ENCODE results near the gene HLA-DQB1. TPM values are rescaled to one million over a fixed set of nuclear protein-coding genes. Genes with fewer than 3 reads are reported as not detected.
A peak's percentile ranks its signal among the peaks of the same experiment; 100 is the strongest.

HLA-DQB1 gene
- total RNA-seq, 3 donors from 2014 or later (not counting 1 experiment from before 2014, with no cell fraction given), result 24.8 to 97.3 (median 25.5) TPM

GRCh38 chr6:32703347-32703746 lies 36.9 kb upstream of the HLA-DQB1 start:
- TF ChIP-seq, protein P1, sequence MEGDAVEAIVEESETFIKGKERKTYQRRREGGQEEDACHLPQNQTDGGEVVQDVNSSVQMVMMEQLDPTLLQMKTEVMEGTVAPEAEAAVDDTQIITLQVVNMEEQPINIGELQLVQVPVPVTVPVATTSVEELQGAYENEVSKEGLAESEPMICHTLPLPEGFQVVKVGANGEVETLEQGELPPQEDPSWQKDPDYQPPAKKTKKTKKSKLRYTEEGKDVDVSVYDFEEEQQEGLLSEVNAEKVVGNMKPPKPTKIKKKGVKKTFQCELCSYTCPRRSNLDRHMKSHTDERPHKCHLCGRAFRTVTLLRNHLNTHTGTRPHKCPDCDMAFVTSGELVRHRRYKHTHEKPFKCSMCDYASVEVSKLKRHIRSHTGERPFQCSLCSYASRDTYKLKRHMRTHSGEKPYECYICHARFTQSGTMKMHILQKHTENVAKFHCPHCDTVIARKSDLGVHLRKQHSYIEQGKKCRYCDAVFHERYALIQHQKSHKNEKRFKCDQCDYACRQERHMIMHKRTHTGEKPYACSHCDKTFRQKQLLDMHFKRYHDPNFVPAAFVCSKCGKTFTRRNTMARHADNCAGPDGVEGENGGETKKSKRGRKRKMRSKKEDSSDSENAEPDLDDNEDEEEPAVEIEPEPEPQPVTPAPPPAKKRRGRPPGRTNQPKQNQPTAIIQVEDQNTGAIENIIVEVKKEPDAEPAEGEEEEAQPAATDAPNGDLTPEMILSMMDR (IDR thresholded peaks at IDR 0.05), result no peak
- Mint-ChIP-seq H3K36me3 (no peaks in the 10 kb centered on the region), H3K27me3 (ENCODE audit: low read depth in 2 of 2) (peaks cover 34 to 53% of the 10 kb centered on the region in 2 donors), H3K4me1 (peaks cover 0 to 7% of the 10 kb centered on the region in 2 donors), H3K27ac (no peak overlapping the region), H3K9me3 (peaks cover 0 to 2% of the 10 kb centered on the region in 2 donors), H3K4me3 (no peak overlapping the region)
- peaks cover 2% of the 10 kb centered on the region for H3K4me1 ChIP-seq (ENCODE audit: control insufficient read depth, insufficient read depth, low read length)
- no peaks in the 10 kb centered on the region for H3K36me3 ChIP-seq (ENCODE audit: control insufficient read depth, insufficient read depth, low read length)
- no peak overlapping the region for H3K4me3 ChIP-seq (ENCODE audit: low read length)
- intact Hi-C loops (cut with micrococcal nuclease), result no loop called here
- ATAC-seq (no peak), DNase-seq (no peak)
- no peaks in the 10 kb centered on the region for H3K9me3 ChIP-seq (ENCODE audit: control insufficient read depth, insufficient read depth, low read length)
- 75% methylated on average over 4 of the region's 4 CpGs for WGBS (ENCODE audit: insufficient coverage)
- H3K27me3 ChIP-seq (ENCODE audit: control insufficient read depth, insufficient read depth, low read length), result peaks cover 8% of the 10 kb centered on the region
- H3K27ac ChIP-seq (ENCODE audit: low read length), result no peak overlapping the region

DNA sequence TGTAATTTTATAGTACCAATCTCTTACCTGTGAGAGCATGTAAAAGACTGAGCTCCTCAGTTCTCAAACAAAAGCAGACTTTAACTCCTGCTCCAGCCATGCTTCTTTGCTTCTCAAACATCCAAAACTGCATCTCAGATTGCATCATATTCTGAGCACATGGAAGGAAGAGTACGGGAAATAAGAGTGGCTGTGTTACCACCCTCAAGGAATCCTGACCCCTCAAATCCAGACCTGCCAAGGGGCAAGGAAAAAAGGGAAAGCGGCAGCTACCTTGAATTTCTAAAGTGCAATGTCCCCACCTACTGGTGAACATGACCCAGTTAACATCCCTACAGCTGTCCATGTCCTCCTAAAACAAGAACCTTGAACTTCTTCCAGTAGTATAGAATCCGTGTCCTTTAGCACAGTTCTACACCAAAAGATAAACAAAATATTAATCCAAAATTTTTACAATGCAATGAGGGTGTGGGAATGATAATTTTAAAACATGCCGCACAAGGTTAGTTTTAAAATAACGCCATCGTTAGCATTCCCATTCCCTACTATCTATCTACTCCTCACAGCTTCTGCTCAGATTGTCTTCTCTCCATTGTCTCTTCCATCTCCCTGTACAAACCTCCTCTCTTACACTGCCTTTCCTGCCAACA lies 34.1 kb upstream of the HLA-DQB1 start:
- intact Hi-C loops (cut with micrococcal nuclease), result loop anchor here (1.0 kb wide), 1 partner anchor 287 kb away; no protein-coding TSS in a partner anchor
- DNase-seq (peak in 1 of 2 donors; percentile 76), ATAC-seq (peak; percentile 56 to 75 (median 58))
- Mint-ChIP-seq H3K4me3 (no peak overlapping the region), H3K27me3 (ENCODE audit: low read depth in 2 of 2) (peaks cover 42 to 60% of the 10 kb centered on the region in 2 donors), H3K4me1 (peaks cover 0 to 7% of the 10 kb centered on the region in 2 donors), H3K36me3 (no peaks in the 10 kb centered on the region), H3K9me3 (peaks cover 0 to 2% of the 10 kb centered on the region in 2 donors), H3K27ac (no peak overlapping the region)
- 17% methylated on average over 4 of the region's 6 CpGs for WGBS (ENCODE audit: insufficient coverage)
- Histone ChIP-seq H3K9me3 (ENCODE audit: control insufficient read depth, insufficient read depth, low read length) (no peaks in the 10 kb centered on the region), H3K4me1 (ENCODE audit: control insufficient read depth, insufficient read depth, low read length) (peaks cover 2% of the 10 kb centered on the region), H3K27me3 (ENCODE audit: control insufficient read depth, insufficient read depth, low read length) (peaks cover 8% of the 10 kb centered on the region), H3K4me3 (ENCODE audit: low read length) (no peak overlapping the region), H3K36me3 (ENCODE audit: control insufficient read depth, insufficient read depth, low read length) (no peaks in the 10 kb centered on the region), H3K27ac (ENCODE audit: low read length) (no peak overlapping the region)
- TF ChIP-seq, protein P1 (IDR thresholded peaks at IDR 0.05), result peak; percentile 71

- no peaks in the 10 kb centered on the region for H3K9me3 Mint-ChIP-seq
- H3K9me3 ChIP-seq (ENCODE audit: control insufficient read depth, insufficient read depth, low read length), result no peaks in the 10 kb centered on the region
- peaks cover 2% of the 10 kb centered on the region for H3K4me1 ChIP-seq (ENCODE audit: control insufficient read depth, insufficient read depth, low read length)
- H3K27ac Mint-ChIP-seq, result no peak overlapping the region
- 92% methylated on average over 1 of the region's 1 CpG for WGBS (ENCODE audit: insufficient coverage)
- no peak overlapping the region for H3K27ac ChIP-seq (ENCODE audit: low read length)
- intact Hi-C loops (cut with micrococcal nuclease), result no loop called here
- TF ChIP-seq, protein P1 (IDR thresholded peaks at IDR 0.05), result no peak
- peak in 1 of 2 donors; percentile 1 for DNase-seq
- H3K36me3 Mint-ChIP-seq, result no peaks in the 10 kb centered on the region
- H3K4me3 Mint-ChIP-seq, result no peak overlapping the region
- H3K36me3 ChIP-seq (ENCODE audit: control insufficient read depth, insufficient read depth, low read length), result no peaks in the 10 kb centered on the region
- H3K4me3 ChIP-seq (ENCODE audit: low read length), result no peak overlapping the region
- H3K27me3 Mint-ChIP-seq (ENCODE audit: low read depth in 2 of 2), result peaks cover 48 to 67% of the 10 kb centered on the region in 2 donors
- peaks cover 7% of the 10 kb centered on the region for H3K27me3 ChIP-seq (ENCODE audit: control insufficient read depth, insufficient read depth, low read length)
- ATAC-seq, result no peak
- H3K4me1 Mint-ChIP-seq, result peaks cover 0 to 7% of the 10 kb centered on the region in 2 donors
Observed at GRCh38 chr6:32697031-32697430, 30.6 kb upstream of the HLA-DQB1 start.
